NCI-H1694 treated with DMSO at 0.1 percent for 48 hours (cell line): Measurements from ENCODE around the gene GRIN2B.

Experiments
- DNase-seq: peaks from one replicate; lab custom pipeline; 2025; lab: John Stamatoyannopoulos, UW

Gene GRIN2B

GRCh38 chr12:13956060-13956590 is 25.3 kb downstream of the GRIN2B start:
- DNase-seq = no peak

- DNase-seq = no peak
Measured at GRCh38 chr12:13952096-13952495, 29.3 kb downstream of the GRIN2B start.

- DNase-seq = no peak
Measured at GRCh38 chr12:13950502-13950901, 30.9 kb downstream of the GRIN2B start.

GRCh38 chr12:13948621-13949020 is 32.8 kb downstream of the GRIN2B start:
- no peak for DNase-seq

GRCh38 chr12:13947276-13947946 is 34.0 kb downstream of the GRIN2B start:
- DNase-seq = no peak

GRCh38 chr12:13945641-13946040 is 35.8 kb downstream of the GRIN2B start:
- no peak for DNase-seq

- DNase-seq = no peak
Measured at GRCh38 chr12:13945236-13945635, 36.2 kb downstream of the GRIN2B start.

GRCh38 chr12:13942826-13943225 is 38.6 kb downstream of the GRIN2B start:
- DNase-seq = no peak

- peak; percentile 82 for DNase-seq
Measured at GRCh38 chr12:13941258-13942249, 39.8 kb downstream of the GRIN2B start.

- no peak for DNase-seq
Measured at GRCh38 chr12:13940335-13940865, 41.0 kb downstream of the GRIN2B start.

- DNase-seq = no peak
Measured at GRCh38 chr12:13937735-13938134, 43.7 kb downstream of the GRIN2B start.

- DNase-seq = no peak
Measured at GRCh38 chr12:13935169-13935568, 46.2 kb downstream of the GRIN2B start.
